GM03348 (cell line): Measurements from ENCODE around the gene PIK3AP1.
"Not testable (repeated sequence)": the region's sequence is repeated elsewhere in the genome, so short reads cannot be mapped to it uniquely, and the experiment has no call there.

Source experiments
- DNase-seq: peaks from one replicate; pipeline ENCODE4 v3.0.0; 2012; ENCODE audit warnings: low spot score

PIK3AP1 gene

DNA sequence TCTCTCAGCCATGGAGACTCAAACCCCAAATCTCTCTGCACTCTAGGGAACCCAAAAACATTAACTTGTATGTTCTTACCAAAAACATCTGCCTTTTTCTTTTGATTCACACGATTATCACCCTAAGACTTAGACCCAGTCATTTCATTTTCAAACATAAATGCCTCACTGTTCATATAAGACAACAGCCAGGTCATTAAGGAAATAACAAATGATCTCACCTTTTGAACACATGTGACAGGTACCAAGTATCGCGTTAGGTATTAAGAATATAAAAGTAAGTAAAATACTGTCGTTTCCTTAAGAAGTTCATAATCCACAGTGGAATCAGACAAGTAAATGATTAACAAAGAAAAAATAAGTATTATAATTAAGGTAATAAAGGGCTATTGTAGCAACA is 142.3 kb downstream of the PIK3AP1 start:
- DNase-seq: no peak

DNA sequence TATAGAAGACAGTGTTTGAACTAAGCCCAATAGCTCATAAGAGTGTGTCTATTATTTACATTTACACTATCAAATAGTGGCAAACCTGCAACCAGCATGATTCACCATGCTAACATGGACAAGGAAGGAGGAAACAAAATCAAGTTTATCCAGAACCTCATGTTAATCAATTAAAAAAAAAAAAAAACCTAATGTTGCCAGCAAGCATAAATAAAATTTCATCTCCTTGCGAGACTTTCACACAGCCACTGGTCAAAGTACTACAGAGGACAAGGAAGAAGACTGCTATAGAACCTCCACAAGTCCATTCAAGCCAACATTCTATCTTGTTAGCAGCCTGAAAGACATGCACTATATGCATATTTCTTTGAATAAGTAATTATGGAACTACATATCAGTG is 143.2 kb downstream of the PIK3AP1 start:
- DNase-seq: no peak

DNA sequence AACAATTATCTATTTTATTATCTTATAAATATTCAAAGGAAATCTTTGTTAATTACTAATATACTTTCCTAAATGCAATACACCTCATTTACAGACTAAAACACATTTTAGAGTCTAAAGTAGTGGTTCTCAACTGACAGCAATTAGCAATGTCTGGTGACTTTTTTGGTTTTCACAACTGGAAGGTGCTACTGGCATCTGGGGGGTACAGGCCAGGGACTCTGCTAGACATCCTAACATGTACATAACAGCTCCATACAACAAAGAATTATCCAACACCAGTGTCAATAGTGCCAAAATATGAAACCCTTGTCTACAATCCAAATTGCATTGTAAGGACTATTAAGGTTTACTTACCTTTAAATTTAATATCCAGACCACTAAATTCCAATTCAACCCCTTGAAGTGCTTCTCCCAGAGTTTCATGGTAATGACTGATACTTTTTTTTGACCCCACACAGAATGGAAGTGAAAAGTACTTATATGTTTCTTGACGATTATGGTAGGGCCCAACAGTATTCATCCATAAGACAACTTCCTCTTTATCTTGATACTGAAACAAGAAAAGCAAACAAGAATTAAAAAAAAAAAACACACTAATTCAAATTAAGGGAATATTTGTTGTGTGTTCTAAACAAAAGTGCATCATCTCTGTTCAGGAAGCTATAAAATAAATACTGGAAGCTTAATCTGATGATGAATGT is 143.9 kb downstream of the PIK3AP1 start:
- DNase-seq: no peak

DNA sequence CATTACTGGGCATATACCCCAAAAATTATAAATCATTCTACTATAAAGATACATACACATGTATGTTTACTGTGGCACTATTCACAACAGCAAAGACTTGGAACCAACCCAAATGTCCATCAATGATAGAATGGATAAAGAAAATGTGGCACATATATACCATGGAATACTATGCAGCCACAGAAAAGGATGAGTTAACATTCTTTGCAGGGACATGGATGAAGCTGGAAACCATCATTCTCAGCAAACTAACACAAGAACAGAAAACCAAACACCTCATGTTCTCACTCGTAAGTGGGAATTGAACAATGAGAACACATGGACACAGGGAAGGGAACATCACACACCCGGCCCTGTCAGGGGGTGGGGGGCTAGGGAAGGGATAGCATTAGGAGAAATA is 145.8 kb downstream of the PIK3AP1 start:
- not testable (repeated sequence) for DNase-seq

DNA sequence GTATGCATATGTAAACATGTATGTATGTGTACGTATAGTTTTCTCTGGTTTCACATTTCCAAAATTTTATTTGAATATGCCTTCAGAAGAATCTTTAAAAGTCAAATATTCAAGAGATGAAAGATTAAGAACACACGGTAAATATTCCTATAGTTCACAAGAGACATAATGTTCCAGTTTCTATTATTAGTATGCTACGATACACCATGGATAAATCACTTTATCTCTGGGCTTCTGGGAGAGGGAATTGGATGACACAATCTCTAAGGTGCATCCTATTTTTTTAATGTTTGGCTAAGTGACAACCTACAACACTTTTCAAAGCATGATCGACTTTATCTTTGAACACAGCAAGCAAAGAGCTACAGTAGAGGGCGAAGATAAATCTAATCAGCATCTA is 147.3 kb downstream of the PIK3AP1 start:
- DNase-seq: no peak

DNA sequence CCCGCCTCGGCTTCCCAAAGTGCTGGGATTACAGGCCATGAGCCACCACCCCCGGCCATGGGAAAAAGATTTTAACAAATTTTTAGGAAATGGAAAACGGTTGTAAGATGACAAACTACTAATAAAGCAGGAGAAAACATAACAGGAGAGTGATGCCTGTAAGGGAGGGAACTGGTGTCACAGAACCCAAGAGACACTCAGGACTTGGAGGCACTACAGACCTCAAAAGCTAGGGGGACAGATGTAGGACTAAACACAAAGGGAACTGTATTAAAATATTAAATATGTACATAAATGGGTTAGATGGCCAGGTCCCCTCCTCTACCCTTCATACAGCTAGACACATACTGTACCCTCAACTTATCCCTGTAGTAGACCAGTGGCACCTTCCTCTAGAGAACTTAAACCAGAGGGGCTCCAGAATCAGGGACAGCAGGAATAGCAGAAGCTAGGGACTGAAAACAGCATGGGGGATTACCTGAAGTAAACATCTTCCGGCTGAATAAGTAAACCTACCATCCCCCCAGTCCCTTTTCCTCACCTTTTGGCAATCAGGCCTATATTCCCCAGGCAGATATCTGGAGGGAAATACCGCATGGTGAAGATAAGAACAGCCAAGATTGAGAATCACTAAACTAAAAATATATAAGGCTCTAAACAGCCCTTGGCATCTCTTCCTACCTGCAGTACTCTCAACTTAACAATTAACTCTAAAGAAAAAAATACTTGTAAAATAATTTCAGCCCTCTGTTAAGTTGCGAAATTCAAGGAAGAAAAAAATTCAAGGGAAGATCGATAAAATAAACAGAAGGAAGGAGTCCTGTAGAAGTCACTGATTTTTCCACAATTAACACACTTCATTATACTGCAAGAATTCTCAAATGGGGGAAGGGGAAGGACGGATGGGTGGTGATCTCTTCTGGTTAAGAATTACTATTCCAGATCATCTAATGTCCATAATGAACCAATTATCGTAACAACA is 149.0 kb downstream of the PIK3AP1 start:
- no peak for DNase-seq

DNA sequence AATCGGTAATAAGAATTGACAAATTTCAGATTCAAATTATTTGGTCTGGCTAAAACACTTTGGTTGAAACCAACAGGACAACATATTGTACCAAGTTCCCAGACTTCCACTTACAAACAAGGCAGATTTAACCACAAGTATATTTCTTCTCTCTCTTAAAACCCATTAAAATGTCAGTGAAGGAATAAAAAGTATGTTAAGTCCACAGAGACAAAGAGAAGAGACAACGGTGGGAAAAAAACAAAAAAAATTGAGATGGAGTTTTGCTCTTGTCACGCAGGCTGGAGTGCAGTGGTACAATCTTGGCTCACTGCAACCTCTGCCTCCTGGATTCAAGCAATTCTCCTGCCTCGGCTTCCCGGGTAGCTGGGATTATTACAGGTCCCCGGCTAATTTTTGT is 149.8 kb downstream of the PIK3AP1 start:
- DNase-seq: no peak

DNA sequence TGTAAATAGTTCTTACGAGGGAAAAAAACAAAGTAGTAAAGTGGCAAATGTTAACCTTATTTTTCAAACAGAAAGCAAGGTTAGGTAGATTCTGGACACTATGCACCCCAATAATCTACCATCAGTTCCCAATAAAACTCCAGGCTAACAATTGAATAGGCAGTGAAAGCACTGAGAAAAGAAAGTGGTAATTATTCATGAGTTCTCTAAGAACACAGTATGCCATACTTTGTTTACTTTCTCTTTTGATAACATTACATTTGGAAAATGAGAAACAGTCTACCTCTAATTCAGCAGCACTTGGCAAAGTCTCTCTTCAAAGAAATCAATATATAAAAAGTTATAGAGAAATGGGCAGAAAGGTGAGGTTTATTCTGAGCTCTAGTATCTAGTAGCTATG is 151.9 kb downstream of the PIK3AP1 start:
- no peak for DNase-seq

DNA sequence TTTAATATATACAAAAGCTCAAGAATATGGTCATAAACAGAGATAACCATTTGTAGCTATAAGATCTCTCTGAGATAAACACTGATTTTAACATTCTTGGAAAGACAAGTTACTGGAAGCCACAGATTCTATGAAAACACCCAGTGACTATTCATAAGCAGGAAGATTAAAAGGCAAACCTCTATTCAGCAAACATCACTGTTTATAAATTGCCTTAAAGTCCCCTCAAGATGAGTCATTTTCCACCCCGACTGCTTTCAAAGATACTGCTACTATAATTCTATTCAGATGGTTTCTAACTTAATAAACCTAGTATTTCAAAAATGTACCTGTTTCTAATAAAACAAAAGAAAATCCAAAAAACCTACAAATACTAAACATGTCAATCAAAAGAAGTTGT is 154.5 kb downstream of the PIK3AP1 start:
- peak; percentile 58 for DNase-seq

DNA sequence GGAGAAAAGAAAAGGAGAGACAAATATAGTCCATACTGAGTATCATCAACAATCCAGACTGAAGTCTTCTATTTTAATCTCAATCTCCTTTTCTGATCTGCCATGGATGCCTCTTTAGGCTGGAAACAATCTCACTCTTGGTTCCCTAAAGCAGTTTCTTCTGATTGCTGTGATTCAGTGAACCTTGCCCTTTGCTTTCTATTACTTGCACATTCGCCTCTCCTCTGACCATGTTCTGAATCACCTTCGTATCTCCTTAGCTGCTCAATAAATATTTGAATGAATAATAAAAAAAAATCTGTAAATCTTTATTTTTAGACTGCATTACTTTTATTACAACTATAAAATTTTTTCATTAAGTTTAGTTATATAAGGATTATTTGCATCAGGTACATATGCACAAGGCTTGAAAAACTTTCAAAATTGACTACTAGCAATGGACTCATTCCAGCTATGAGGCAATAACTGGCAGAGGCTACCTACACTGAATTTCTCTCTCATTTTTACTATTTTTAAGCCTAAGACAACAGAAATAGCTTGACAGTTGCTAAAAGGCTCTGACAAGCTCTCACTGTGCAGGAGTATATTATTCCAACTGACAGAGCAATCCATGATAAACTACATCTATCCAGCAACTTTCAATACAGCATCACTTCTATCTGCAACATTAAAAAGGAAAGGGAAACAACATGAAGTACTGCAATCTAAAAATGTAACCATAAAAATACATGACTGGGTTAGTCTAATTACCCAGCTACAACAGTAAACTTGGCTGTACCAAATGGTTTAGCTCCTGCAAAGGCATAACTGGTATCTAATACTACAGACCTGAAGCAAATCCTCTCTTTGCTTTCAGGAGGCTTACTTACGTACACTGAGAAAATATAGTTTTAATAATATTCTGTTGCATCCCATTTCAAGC is 159.1 kb downstream of the PIK3AP1 start:
- DNase-seq: peak; percentile 17

DNA sequence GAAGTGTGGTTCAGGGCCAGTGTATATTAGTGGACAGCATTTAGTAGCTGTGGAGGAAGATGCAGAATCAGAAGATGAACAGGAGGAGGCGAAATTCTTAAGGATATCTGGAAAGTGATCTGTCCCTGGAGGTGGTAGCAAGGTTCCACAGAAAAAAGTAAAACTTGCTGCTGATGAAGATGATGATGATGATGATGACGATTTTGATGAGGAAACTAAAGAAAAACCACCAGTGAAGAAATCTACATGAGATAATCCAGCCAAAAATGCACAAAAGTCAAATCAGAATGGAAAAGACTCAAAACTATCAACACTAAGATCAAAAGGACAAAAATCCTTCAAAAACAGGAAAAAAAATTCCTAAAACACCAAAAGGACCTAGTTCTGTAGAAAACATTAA is 159.8 kb downstream of the PIK3AP1 start:
- DNase-seq: no peak

DNA sequence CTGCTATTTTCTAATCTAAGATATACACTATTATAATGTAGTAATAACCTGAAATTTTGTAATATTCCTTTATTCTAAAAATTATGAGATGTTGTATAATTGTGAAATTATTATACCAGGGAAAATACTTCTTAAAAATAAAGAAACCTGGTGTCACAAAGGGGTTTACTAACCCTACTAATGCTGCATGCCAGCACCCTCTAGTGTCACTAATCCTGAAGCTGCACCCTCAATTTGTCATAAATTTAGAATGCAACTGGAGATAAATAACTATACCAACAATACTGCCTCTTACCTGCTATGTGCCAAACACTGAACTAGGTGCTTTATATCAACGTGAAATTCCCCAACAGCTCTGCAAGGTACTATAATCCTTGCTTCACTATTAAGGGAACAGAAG is 164.3 kb downstream of the PIK3AP1 start:
- peak; percentile 9 for DNase-seq

DNA sequence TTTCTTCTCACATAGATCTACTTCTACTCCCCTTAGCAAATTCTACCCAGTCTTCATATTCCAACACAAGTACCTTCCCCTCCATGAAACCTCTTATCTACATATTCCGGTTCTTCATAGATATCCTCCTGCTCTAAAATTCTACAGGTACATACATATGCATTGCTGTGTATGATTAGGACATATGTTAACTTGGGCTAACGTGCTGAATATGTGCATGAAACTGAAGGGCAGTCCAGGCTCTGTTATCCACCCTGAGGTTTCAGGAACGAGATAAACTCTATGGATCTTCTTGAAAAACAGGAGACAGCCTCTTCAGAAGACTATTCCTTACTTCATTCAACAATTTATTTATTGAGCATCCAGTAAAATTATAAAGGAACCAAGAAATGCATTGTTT is 165.0 kb downstream of the PIK3AP1 start:
- no peak for DNase-seq

DNA sequence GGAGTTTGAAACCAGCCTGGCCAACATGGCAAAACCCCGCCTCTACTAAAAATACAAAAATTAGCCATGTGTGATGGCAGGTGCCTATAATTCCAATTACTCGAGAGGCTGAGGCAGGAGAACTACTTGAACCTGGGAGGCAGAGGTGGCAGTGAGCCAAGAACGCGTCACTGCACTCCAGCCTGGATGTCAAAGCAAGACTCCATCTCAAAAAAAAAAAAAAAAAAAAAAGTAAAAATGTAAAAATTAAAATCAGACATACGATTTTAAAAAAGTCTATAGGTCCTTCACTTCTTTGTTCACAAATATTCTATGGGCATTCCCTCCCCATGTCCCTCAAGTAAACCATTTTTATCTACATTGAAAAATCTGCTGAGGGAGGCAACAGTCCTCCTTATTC is 171.7 kb downstream of the PIK3AP1 start:
- DNase-seq: no peak

DNA sequence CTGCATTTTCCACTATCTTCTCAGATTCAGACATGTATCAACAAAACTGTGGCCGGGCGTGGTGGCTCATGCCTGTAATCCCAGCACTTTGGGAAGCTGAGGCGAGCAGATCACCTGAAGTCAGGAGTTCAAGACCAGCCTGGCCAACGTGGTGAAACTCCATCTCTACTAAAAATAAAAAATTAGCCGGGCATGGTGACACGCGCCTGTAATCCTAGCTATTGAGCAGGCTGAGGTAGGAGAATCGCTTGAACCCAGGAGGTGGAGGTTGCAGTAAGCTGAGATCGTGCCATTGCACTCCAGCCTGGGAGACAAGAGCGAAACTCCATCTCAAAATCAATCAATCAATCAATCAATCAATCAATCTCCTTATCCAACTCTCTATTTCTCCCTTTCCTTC is 174.8 kb downstream of the PIK3AP1 start:
- DNase-seq: not testable (repeated sequence)
